Jurkat, Clone E6-1 (cell line): ENCODE data around the gene USP24.
"Not testable (repeated sequence)": the region's sequence is repeated elsewhere in the genome, so short reads cannot be mapped to it uniquely, and the experiment has no call there.

Experiments used
- DNase-seq: peaks from one replicate; pipeline ENCODE4 v3.0.0-alpha.2; 2011; ENCODE audit warnings: low read depth, low spot score
- H3K4me3 ChIP-seq: 2 replicates; pipeline ENCODE4 v1.5.1; 2011; ENCODE audit warnings: mild to moderate bottlenecking, low read length, control low read depth, moderate library complexity

USP24 gene

GRCh38 chr1:55141295-55141893 is 73.8 kb downstream of the USP24 start:
- no peak for DNase-seq
- H3K4me3 ChIP-seq: no peak overlapping the region

GRCh38 chr1:55140546-55140983 is 74.6 kb downstream of the USP24 start:
- peak; percentile 59 for DNase-seq
- H3K4me3 ChIP-seq: no peak overlapping the region

- no peak for DNase-seq
- H3K4me3 ChIP-seq: no peak overlapping the region
Measured at GRCh38 chr1:55140137-55140536, 75.0 kb downstream of the USP24 start.

- DNase-seq: peak; percentile 48
- H3K4me3 ChIP-seq: no peak overlapping the region
Measured at GRCh38 chr1:55138823-55139222, 76.3 kb downstream of the USP24 start.

GRCh38 chr1:55134152-55134808 is 80.9 kb downstream of the USP24 start:
- no peak overlapping the region for H3K4me3 ChIP-seq
- no peak for DNase-seq

GRCh38 chr1:55131801-55132200 is 83.4 kb downstream of the USP24 start:
- DNase-seq: no peak
- no peak overlapping the region for H3K4me3 ChIP-seq

GRCh38 chr1:55131218-55131617 is 83.9 kb downstream of the USP24 start:
- H3K4me3 ChIP-seq: no peak overlapping the region
- DNase-seq: no peak

- no peak for DNase-seq
Measured at GRCh38 chr1:55129194-55129728, 85.9 kb downstream of the USP24 start.

GRCh38 chr1:55128418-55128995 is 86.7 kb downstream of the USP24 start:
- H3K4me3 ChIP-seq: no peak overlapping the region
- no peak for DNase-seq

More at GRCh38 chr1:55129194-55129728, 85.9 kb downstream of the USP24 start:
- no peak overlapping the region for H3K4me3 ChIP-seq

GRCh38 chr1:55127827-55128343 is 87.3 kb downstream of the USP24 start:
- no peak for DNase-seq
- no peak overlapping the region for H3K4me3 ChIP-seq

- no peak overlapping the region for H3K4me3 ChIP-seq
- no peak for DNase-seq
Measured at GRCh38 chr1:55124470-55124869, 90.7 kb downstream of the USP24 start.

GRCh38 chr1:55120538-55120937 is 94.6 kb downstream of the USP24 start:
- H3K4me3 ChIP-seq: no peak overlapping the region
- no peak for DNase-seq

- H3K4me3 ChIP-seq: no peak overlapping the region
- no peak for DNase-seq
Measured at GRCh38 chr1:55118651-55119329, 96.4 kb downstream of the USP24 start.

- DNase-seq: no peak
- H3K4me3 ChIP-seq: no peak overlapping the region
Measured at GRCh38 chr1:55117941-55118340, 97.2 kb downstream of the USP24 start.

- not testable (repeated sequence) for DNase-seq, H3K4me3 ChIP-seq
Measured at GRCh38 chr1:55109005-55109404, 106.2 kb downstream of the USP24 start.

GRCh38 chr1:55107101-55107500 is 108.1 kb downstream of the USP24 start:
- DNase-seq: no peak
- H3K4me3 ChIP-seq: no peak overlapping the region

- DNase-seq: no peak
- no peak overlapping the region for H3K4me3 ChIP-seq
Measured at GRCh38 chr1:55103891-55104290, 111.3 kb downstream of the USP24 start.

GRCh38 chr1:55095095-55095494 is 120.1 kb downstream of the USP24 start:
- no peak overlapping the region for H3K4me3 ChIP-seq
- DNase-seq: no peak

GRCh38 chr1:55092475-55092874 is 122.7 kb downstream of the USP24 start:
- no peak for DNase-seq
- no peak overlapping the region for H3K4me3 ChIP-seq

- DNase-seq: no peak
- no peak overlapping the region for H3K4me3 ChIP-seq
Measured at GRCh38 chr1:55089683-55090082, 125.5 kb downstream of the USP24 start.
